GM12865 (cell line): ENCODE results near the gene SAT2.
A peak's percentile ranks its signal among the peaks of the same experiment; 100 is the strongest.
"Not testable (repeated sequence)": the region's sequence is repeated elsewhere in the genome, so short reads cannot be mapped to it uniquely, and the experiment has no call there.

Experiments
- DNase-seq: peaks from one replicate; pipeline ENCODE4 v3.0.0; 2010; ENCODE audit warnings: low read depth
- H3K4me3 ChIP-seq: 2 replicates; pipeline ENCODE4 v1.5.1; 2011; ENCODE audit warnings: mild to moderate bottlenecking, low read depth, low read length, control low read depth
- TF ChIP-seq, protein P1 (sequence below): IDR thresholded peaks from 2 replicates; pipeline ENCODE4 v1.5.1; 2011; ENCODE audit warnings: low read length, control low read depth, low read depth, inconsistent platforms; ENCODE audit not compliant: insufficient read depth; ENCODE audit errors: missing control alignments

SAT2 gene

DNA sequence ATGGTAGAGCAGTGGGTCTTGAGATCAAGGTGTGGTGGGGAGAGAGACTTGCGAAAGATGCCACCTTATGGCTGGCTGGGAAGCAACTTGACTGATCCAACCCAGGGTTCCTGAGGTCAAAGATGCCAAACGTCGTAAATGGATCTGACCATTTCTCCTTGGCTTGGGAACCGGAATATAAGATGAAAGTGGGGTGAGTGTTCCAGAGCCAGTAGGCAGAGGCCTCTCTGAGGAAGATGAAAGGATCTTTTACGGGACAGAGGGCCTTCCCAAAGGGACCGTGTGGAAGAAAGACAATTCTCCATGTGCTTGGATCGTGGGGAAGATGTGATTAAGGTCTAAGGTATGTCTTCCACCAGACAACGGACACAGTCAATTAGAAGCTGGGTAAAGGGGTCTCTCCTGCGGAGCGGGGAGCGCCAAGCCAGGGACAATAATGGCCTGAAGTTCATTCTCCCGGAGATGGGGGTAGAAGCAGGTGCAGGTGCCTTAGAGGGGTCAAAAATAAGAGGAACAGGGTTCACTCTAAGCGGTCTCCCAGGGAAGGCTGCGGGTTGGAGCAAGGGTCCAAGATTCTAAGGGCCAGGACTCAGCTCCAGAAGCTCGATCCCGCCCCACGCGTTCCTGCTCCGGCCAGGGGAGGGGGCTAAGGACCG lies 13.7 kb downstream of the SAT2 start:
- DNase-seq = no peak
- TF ChIP-seq, protein P1, sequence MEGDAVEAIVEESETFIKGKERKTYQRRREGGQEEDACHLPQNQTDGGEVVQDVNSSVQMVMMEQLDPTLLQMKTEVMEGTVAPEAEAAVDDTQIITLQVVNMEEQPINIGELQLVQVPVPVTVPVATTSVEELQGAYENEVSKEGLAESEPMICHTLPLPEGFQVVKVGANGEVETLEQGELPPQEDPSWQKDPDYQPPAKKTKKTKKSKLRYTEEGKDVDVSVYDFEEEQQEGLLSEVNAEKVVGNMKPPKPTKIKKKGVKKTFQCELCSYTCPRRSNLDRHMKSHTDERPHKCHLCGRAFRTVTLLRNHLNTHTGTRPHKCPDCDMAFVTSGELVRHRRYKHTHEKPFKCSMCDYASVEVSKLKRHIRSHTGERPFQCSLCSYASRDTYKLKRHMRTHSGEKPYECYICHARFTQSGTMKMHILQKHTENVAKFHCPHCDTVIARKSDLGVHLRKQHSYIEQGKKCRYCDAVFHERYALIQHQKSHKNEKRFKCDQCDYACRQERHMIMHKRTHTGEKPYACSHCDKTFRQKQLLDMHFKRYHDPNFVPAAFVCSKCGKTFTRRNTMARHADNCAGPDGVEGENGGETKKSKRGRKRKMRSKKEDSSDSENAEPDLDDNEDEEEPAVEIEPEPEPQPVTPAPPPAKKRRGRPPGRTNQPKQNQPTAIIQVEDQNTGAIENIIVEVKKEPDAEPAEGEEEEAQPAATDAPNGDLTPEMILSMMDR = no peak
- peak overlapping the region; percentile 76 for H3K4me3 ChIP-seq

GRCh38 chr17:7612294-7612640 lies 15.4 kb downstream of the SAT2 start:
- TF ChIP-seq, protein P1 = no peak
- no peak for DNase-seq
- H3K4me3 ChIP-seq = no peak overlapping the region

DNA sequence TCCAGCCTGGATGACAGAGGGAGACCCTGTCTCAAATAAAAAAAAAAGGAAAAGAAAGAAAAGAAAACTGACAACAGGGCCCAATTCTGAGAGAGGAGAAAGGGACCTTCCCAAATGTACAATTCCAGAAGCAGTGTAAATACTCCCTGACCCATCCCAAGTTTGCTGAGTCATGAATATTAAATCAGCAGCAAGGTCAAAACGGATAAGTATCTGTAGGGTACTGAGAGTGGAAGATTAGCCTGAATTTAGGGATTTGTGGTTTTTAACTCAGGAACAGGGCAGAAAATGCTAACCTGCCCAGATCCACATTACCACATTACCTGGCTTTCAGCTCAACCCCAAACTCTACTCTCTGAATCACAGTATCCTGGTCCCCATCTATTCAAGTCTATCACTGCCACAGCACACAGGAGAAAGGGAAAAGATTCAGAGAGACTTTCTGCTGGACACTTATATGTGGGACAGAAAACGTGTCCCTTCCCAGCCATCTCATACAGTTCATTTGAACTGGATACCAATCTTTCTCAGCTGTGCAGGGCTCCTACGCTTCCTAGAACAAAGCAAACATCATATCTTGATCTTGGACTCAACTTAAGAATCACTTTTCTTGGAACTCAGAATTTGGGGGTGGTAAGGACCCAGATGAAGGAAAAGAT lies 15.9 kb downstream of the SAT2 start:
- TF ChIP-seq, protein P1 = no peak
- DNase-seq = no peak
- no peak overlapping the region for H3K4me3 ChIP-seq

DNA sequence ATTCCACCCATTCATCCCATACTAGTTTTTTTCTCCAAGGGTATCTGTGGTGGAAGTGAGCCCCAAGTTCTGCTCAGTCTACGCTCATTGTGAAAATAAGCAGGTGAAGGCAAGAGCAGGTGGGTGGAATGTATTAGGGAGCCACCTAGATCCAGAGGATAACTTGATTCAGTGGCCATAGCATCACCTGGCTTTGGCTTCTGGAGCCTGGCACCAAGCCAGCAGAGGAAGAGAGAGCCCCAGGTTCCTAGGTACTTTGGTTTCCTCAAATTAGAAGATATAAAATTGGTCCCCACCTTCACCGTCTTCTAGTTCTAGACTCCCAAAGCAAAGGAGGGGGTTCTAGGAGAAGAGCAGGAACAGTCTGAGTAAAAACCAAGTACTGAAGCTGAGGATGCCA lies 17.0 kb downstream of the SAT2 start:
- no peak overlapping the region for H3K4me3 ChIP-seq
- no peak for DNase-seq
- TF ChIP-seq, protein P1 = no peak

DNA sequence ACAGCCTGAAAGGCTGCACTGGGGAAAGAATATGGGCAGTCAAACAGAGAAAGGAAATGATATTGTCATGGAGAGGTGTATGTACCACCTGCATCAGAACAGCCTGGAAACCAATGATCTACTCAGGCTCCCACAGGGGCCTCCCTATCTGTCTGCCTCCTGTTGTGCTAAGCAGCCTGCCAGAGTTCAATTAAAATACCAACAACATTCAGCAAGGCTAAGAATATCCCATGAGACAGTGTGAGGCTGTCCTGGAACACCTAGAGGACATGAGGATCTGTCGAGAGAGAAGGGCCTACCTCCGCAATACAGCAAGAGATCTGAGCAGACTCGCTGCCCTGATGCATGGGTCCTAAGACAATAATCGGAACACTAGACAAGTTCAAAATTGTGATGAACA lies 21.3 kb downstream of the SAT2 start:
- TF ChIP-seq, protein P1 = no peak
- DNase-seq = no peak
- no peak overlapping the region for H3K4me3 ChIP-seq

DNA sequence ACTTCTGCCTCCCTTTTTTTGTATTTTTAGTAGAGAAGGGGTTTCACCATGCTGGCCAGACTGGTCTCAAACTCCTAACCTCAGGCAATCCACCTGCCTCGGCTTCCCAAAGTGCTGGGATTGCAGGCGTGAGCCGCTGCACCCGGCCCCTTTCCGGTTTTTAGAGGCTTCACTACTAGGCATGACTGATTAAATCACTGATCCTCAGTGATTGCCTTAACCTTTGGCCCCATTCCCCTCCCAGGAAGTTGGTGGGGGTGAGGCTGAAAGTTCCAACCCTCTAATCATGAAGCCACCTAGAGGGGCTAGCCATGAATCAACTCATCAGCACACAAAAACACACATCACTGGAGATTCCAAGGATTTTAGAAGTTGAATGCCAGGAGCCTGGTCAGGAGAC lies 30.1 kb downstream of the SAT2 start:
- DNase-seq, H3K4me3 ChIP-seq: not testable (repeated sequence)

DNA sequence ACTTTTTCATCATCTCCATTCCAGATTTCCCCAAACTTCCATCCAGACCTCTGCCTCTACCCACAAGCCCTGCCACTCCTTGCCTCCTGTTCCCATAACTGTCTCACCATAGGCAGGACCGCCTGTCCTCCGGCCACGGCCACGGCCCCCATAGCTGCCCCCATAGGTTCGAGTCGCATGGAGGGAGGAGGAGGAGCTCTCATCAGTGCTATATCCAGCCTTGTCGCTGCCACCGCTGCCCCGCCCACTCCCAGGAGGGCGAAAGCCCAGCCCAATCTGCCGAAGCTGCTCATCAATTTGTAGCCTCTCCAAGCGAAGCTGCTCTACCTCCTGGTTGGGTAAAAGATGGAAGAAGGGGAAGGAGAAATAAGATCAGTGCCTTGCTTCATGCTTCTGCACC lies 34.3 kb downstream of the SAT2 start:
- no peak overlapping the region for H3K4me3 ChIP-seq
- TF ChIP-seq, protein P1 = no peak
- no peak for DNase-seq
